Stimulated activated CD4-positive, alpha-beta T cell treated with anti-CD3 and anti-CD28 coated beads, Interleukin-4, amount 100 ng/mL, for 1 hour (primary cell): Measurements from ENCODE around the gene GRHPR.

Source experiments
- DNase-seq: peaks from one replicate; pipeline ENCODE4 v3.0.0-alpha.2; 2020

The GRHPR gene

DNA sequence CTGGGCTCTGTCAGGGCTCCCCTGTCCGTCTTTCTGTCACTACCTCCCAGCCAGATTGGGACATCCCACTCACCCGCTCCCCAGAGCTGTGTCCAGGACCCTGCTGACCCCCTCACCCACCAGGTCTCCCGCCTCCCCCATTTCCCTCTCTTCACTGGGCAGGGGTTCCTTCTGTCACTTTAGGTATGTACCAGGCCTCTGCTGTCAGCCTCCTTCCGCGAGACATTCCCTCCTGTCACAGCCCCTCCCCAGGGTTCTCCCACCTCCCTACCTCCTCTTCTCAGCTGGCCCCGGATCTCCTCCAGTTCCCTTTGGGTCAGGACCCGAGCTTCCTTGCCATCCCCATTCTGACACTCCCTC lies 63.7 kb downstream of the GRHPR start:
- DNase-seq: no peak
